Measurements from ENCODE around the gene IL22RA2.
"Not testable (repeated sequence)": the region's sequence is repeated elsewhere in the genome, so short reads cannot be mapped to it uniquely, and the experiment has no call there.

Gene IL22RA2, protein sequence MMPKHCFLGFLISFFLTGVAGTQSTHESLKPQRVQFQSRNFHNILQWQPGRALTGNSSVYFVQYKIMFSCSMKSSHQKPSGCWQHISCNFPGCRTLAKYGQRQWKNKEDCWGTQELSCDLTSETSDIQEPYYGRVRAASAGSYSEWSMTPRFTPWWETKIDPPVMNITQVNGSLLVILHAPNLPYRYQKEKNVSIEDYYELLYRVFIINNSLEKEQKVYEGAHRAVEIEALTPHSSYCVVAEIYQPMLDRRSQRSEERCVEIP

DNA sequence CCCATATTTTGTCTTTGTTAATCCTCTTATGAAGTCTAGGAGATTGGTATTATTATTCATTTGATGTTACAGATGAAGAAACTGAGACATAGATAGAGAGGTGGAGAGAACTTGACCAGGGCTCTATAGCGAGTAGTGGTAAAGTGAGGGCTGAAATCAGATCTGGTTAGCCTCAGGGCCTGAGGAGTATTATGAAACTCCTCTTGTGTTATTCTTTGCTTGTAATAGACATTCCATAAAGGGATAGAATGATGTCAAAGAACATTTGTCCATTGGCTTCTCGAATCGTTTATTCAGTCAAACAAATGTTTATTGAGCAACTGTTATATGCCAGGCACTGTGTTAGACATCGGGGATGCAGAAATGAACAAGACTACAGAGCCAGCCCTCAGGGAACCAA is at the start of gene IL22RA2:
Gene IL22RA2, minus strand, starts transcription at position 144 of the 400 bp plus-strand sequence. CDS start 11,895 bp downstream, outside the sequence.
- no peaks in the 10 kb centered on the region for H3K36me3 Mint-ChIP-seq
- H3K4me3 Mint-ChIP-seq, result no peak within 1 kb of the TSS
- H3K4me1 Mint-ChIP-seq, result no peaks in the 10 kb centered on the region
- H3K9me3 Mint-ChIP-seq, result no peaks in the 10 kb centered on the region
- H3K27ac Mint-ChIP-seq, result no peak within 1 kb of the TSS
- H3K27me3 Mint-ChIP-seq, result peaks cover 2% of the 10 kb centered on the region

DNA sequence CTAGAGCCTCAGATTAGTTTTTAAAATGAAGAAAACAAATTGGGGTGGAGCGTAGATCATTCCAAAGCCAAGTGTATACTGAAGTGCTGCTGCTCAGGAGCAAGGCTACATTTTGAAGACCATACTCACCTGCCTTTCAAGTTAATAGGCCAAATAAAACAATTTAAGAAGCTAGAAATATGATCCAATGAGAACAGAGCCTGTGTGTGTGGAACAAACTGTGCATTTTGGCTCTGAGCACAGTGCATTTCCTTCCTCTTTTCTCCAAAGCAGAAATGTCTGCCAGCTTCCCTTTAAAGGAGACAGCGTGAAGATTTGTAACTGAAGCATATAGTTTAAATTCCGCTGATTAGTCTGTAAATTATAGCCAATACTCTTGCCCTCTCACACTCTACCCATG is 48.9 kb upstream of the IL22RA2 start:
- no peaks in the 10 kb centered on the region for H3K9me3 Mint-ChIP-seq
- H3K27ac Mint-ChIP-seq, result no peak overlapping the region
- no peaks in the 10 kb centered on the region for H3K27me3 Mint-ChIP-seq
- peaks cover 44% of the 10 kb centered on the region for H3K4me1 Mint-ChIP-seq
- H3K36me3 Mint-ChIP-seq, result no peaks in the 10 kb centered on the region
- H3K4me3 Mint-ChIP-seq, result no peak overlapping the region

DNA sequence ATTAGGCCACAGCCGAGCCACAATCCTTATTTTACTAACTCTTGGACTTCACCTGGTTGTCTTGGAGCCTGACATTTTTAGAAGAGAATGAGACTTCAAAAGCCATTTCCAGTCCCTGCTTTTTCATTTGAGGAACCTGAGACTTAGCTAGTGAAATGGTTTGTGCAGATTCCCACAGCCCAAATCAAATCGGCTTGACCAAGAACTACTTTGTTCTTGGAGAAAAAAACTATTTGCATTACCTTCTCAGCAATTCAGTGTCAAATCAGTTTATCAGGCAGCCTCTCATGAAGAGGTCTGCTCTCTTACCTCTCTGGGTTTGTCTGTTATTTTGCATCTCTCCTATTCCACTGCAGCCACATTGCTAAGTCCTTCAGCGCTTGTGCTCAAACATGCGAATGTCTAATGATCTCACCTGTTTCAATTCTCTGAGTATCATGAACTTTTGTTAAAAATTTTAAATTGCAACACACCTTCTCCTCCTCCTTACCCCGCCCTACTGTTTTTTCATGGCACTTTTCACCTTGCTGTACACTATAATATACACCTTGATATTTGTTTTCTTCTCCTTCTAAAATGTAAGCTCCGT is 46.3 kb upstream of the IL22RA2 start:
- Mint-ChIP-seq H3K9me3 (no peaks in the 10 kb centered on the region), H3K4me1 (peaks cover 47% of the 10 kb centered on the region), H3K4me3 (peak overlapping the region; percentile 100), H3K27ac (peak overlapping the region; percentile 82), H3K36me3 (no peaks in the 10 kb centered on the region), H3K27me3 (no peaks in the 10 kb centered on the region)

- Mint-ChIP-seq H3K27ac (peak within 1 kb of the TSS; percentile 100), H3K27me3 (no peaks in the 10 kb centered on the region), H3K9me3 (no peaks in the 10 kb centered on the region), H3K4me3 (peak within 1 kb of the TSS; percentile 100), H3K4me1 (peaks cover 53% of the 10 kb centered on the region), H3K36me3 (no peaks in the 10 kb centered on the region)
Measured at GRCh38 chr6:137218917-137219663, 45.6 kb upstream of the IL22RA2 start, which contains the start of gene IFNGR1. IFNGR1 (minus strand) TSS chr6:137219385; CDS start chr6:137219327, 58 bp downstream.

DNA sequence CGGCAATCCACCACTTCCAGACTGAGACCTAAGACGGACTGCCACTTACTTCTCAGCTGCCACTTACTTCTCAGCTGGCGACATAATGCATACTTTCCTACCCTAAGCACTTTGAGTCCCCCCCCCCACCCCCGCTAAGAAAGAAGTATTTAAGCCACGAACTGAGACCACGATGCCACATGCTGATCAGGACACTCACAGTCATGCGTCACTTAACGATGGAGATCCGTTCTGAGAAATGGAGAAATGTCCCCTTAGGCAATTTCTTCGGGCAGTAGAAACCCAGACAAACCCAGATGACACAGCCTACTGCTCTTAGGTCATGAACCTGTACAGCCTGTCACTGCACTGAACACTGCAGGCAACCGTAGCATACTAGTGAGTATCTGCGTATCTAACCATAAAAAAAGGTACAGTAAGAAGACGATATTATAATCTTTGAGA is 45.1 kb upstream of the IL22RA2 start:
- Mint-ChIP-seq H3K27ac (peak overlapping the region; percentile 100), H3K27me3 (no peaks in the 10 kb centered on the region), H3K4me3 (peak overlapping the region; percentile 100), H3K36me3 (no peaks in the 10 kb centered on the region), H3K4me1 (peaks cover 54% of the 10 kb centered on the region), H3K9me3 (no peaks in the 10 kb centered on the region)

DNA sequence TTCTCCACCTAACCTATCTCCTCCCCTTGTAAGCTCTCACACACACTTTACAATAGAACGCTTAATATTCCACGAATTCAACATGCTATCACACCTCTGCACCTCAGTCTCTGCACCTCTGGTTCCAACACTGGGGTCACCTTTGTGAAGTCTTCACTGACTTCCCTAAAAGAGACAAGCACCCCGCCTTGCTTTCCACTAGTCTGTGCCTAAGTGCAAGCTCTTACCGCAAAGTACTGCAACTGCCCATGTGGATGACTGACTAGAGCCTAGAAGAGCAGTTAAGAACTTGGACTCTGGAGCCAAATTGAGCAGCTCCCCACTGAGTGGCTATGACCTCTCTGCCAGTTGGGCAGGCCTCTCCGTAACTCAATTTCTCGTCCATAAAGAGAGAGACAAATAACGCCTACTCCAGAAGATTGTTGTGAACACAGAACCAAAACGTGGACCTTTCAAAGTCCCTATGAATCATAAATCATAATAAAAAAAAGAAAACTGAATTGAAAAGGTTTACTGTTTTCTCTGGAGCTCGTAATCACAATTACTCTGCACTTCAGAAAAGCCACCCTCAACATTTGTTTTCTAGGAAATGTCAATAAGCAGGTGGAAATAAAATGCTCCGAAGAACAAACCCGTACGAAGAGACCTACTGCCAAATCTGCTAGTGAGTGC is 44.5 kb upstream of the IL22RA2 start:
- Mint-ChIP-seq H3K9me3 (no peaks in the 10 kb centered on the region), H3K27me3 (no peaks in the 10 kb centered on the region), H3K27ac (peak overlapping the region; percentile 100), H3K4me3 (peak overlapping the region; percentile 100), H3K4me1 (peaks cover 57% of the 10 kb centered on the region), H3K36me3 (peaks cover 4% of the 10 kb centered on the region)

GRCh38 chr6:137216875-137217553 is 43.6 kb upstream of the IL22RA2 start:
- peaks cover 61% of the 10 kb centered on the region for H3K4me1 Mint-ChIP-seq
- H3K27me3 Mint-ChIP-seq, result no peaks in the 10 kb centered on the region
- H3K36me3 Mint-ChIP-seq, result peaks cover 4% of the 10 kb centered on the region
- no peak overlapping the region for H3K27ac Mint-ChIP-seq
- no peaks in the 10 kb centered on the region for H3K9me3 Mint-ChIP-seq
- H3K4me3 Mint-ChIP-seq, result no peak overlapping the region

- Mint-ChIP-seq H3K27ac (no peak overlapping the region), H3K4me1 (peaks cover 69% of the 10 kb centered on the region), H3K4me3 (no peak overlapping the region), H3K9me3 (no peaks in the 10 kb centered on the region), H3K36me3 (peaks cover 4% of the 10 kb centered on the region), H3K27me3 (no peaks in the 10 kb centered on the region)
Measured at GRCh38 chr6:137216106-137216505, 42.7 kb upstream of the IL22RA2 start.

- not testable (repeated sequence) for H3K4me3 Mint-ChIP-seq, H3K27me3 Mint-ChIP-seq, H3K9me3 Mint-ChIP-seq, H3K27ac Mint-ChIP-seq, H3K36me3 Mint-ChIP-seq
- H3K4me1 Mint-ChIP-seq, result peaks cover 70% of the 10 kb centered on the region
Measured at GRCh38 chr6:137215630-137216029, 42.2 kb upstream of the IL22RA2 start.

- Mint-ChIP-seq H3K27me3 (no peaks in the 10 kb centered on the region), H3K9me3 (no peaks in the 10 kb centered on the region), H3K27ac (no peak overlapping the region), H3K4me3 (no peak overlapping the region), H3K36me3 (peaks cover 5% of the 10 kb centered on the region), H3K4me1 (peaks cover 68% of the 10 kb centered on the region)
Measured at GRCh38 chr6:137214931-137215330, 41.5 kb upstream of the IL22RA2 start.

DNA sequence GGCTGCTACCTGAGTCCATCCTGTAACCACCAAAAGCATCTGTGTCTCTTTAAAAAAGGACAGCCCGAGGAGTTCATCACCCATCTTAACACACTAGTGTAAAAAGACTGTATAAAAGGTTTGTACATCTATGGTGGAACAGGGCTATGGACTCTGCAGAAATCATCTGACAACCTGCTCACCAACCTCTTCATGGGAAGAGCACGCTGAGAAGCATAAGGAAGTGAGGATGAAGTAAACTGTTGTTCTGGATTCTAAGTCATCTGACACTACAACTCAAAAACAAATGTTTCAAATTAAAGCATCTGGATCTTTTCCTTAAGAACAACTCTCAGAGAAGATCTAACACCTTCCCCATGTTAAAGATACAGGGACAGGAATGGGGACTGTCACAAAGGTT is 40.4 kb upstream of the IL22RA2 start:
- Mint-ChIP-seq H3K27me3 (no peaks in the 10 kb centered on the region), H3K9me3 (no peaks in the 10 kb centered on the region), H3K4me3 (no peak overlapping the region), H3K27ac (no peak overlapping the region), H3K36me3 (peaks cover 12% of the 10 kb centered on the region), H3K4me1 (peaks cover 70% of the 10 kb centered on the region)

GRCh38 chr6:137213331-137213740 is 39.9 kb upstream of the IL22RA2 start:
- H3K9me3 Mint-ChIP-seq, result no peaks in the 10 kb centered on the region
- H3K27me3 Mint-ChIP-seq, result no peaks in the 10 kb centered on the region
- no peak overlapping the region for H3K4me3 Mint-ChIP-seq
- H3K27ac Mint-ChIP-seq, result peak overlapping the region; percentile 24
- peaks cover 12% of the 10 kb centered on the region for H3K36me3 Mint-ChIP-seq
- H3K4me1 Mint-ChIP-seq, result peaks cover 65% of the 10 kb centered on the region

GRCh38 chr6:137211910-137212309 is 38.5 kb upstream of the IL22RA2 start:
- Mint-ChIP-seq H3K4me3 (no peak overlapping the region), H3K9me3 (peaks cover 5% of the 10 kb centered on the region), H3K4me1 (peaks cover 57% of the 10 kb centered on the region), H3K27me3 (no peaks in the 10 kb centered on the region), H3K27ac (no peak overlapping the region), H3K36me3 (peaks cover 19% of the 10 kb centered on the region)

GRCh38 chr6:137210903-137211302 is 37.5 kb upstream of the IL22RA2 start:
- peaks cover 5% of the 10 kb centered on the region for H3K9me3 Mint-ChIP-seq
- H3K4me1 Mint-ChIP-seq, result peaks cover 50% of the 10 kb centered on the region
- H3K4me3 Mint-ChIP-seq, result no peak overlapping the region
- H3K27me3 Mint-ChIP-seq, result no peaks in the 10 kb centered on the region
- no peak overlapping the region for H3K27ac Mint-ChIP-seq
- peaks cover 24% of the 10 kb centered on the region for H3K36me3 Mint-ChIP-seq

GRCh38 chr6:137208279-137208678 is 34.8 kb upstream of the IL22RA2 start:
- Mint-ChIP-seq H3K27ac (no peak overlapping the region), H3K36me3 (peaks cover 35% of the 10 kb centered on the region), H3K4me3 (no peak overlapping the region), H3K27me3 (no peaks in the 10 kb centered on the region), H3K4me1 (peaks cover 39% of the 10 kb centered on the region), H3K9me3 (peaks cover 5% of the 10 kb centered on the region)
